Stimulated activated CD8-positive, alpha-beta memory T cell treated with anti-CD3 and anti-CD28 coated beads, Interleukin-7, amount 100 ng/mL, for 4 hours (primary cell): Measurements from ENCODE around the gene TGFB1.
"Not testable (repeated sequence)": the region's sequence is repeated elsewhere in the genome, so short reads cannot be mapped to it uniquely, and the experiment has no call there.

Experiments used
- DNase-seq, 2 donors: peaks; one replicate each; pipeline ENCODE4 v3.0.0-alpha.2; 2020; ENCODE audit warnings: low read depth in 2 of 2

The TGFB1 gene

GRCh38 chr19:41369769-41370168, 16.0 kb upstream of the TGFB1 start:
- DNase-seq = no peak

DNA sequence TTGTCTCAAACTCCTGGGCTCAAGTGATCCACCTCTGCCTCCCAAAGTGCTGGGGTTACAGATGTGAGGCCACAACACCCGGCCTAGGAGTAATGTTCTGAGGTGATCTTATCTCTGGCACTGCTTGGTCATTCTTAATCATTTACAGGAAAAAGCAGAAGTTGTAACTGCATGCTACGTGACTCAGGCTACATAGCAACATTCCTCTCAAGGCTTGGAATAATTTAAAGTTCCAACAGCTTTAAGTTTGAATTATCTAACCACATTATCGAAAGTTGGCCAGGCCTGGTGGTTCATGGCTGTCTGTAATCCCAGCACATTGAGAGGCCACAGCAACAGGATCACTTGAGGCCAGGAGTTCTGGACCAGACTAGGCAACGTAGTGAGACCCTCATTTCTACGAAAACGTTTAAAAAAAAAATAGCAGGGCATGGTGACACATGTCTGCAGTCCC, 14.2 kb upstream of the TGFB1 start:
- no peak for DNase-seq

- DNase-seq = no peak
Measured at GRCh38 chr19:41366089-41366488, 12.4 kb upstream of the TGFB1 start.

- DNase-seq = no peak
Measured at GRCh38 chr19:41364524-41365391, 11.0 kb upstream of the TGFB1 start.

DNA sequence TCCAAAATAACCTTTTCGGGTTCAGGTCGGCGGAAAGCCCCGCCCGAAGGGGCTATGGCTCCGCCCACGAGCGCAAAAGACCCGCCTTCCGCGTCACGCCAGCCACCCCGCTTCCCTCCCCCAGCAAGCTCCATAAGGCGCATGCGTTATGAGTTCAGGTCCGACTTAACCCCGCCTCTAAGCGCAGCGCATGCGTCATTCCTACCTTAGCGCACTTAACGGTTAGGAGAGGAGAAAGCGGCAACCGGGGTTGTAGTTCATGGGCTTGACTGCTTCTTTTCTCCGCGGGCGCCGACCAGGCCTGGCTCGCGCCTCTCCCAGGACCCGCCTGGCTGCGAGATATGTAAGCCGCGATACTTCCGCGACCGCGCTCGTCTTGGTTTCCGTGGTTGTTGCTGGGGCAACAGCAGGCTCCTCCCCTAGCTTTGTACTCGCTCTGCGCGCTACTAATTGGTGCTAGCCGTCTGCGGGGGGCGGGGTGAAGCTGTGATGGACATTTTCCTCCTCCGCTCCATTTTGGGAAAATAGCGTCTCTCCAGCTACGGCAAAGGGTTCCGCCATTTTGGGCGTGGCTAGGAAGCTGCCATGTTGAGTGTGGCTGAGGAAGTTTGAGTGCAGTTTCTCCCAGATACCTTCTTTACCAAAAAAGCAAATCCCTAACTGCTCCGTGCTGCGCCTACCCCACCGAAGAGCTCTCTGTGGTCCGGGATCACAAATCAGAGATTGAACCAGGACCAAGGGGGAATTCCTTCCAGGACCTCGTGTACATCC, 10.2 kb upstream of the TGFB1 start, which contains the start of gene B9D2:
Gene B9D2, minus strand, starts transcription at position 397 of the 771 bp plus-strand sequence. CDS start 630 bp downstream, outside the sequence.
- DNase-seq = peak; percentile 96 to 99

GRCh38 chr19:41363371-41363752, 9.6 kb upstream of the TGFB1 start:
- DNase-seq = no peak

DNA sequence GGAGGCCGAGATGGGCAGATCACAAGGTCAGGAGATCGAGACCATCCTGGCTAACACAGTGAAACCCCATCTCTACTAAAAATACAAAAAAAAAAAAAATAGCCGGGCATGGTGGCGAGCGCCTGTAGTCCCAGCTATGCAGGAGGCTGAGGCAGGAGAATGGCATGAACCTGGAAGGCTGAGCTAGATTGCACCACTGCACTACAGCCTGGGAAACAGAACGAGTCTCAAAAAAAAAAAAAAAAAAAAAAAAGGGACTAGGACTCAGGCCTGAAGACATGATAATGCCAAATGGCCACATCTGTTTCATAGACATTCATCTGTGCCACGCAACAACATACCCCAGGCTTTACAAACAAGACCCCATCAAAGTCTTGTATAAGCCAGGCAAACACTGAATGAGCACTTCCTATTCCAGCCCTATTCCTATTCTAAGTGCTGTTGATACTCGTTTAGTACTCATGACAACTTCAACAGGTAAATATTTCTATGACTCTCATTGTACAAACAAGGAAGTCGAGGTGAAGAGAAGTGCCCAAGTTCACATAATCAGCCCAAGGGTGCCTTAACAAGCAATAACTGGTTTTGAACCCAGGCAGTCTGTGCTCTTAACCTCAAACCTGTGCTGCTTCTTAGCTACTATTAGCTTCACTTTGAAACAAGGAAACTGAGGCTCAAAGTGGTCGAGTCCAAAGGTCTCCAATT, 8.6 kb upstream of the TGFB1 start:
- no peak for DNase-seq

- no peak for DNase-seq
Measured at GRCh38 chr19:41359741-41360140, 6.0 kb upstream of the TGFB1 start.

- DNase-seq = no peak
Measured at GRCh38 chr19:41357746-41358145, 4.0 kb upstream of the TGFB1 start.

DNA sequence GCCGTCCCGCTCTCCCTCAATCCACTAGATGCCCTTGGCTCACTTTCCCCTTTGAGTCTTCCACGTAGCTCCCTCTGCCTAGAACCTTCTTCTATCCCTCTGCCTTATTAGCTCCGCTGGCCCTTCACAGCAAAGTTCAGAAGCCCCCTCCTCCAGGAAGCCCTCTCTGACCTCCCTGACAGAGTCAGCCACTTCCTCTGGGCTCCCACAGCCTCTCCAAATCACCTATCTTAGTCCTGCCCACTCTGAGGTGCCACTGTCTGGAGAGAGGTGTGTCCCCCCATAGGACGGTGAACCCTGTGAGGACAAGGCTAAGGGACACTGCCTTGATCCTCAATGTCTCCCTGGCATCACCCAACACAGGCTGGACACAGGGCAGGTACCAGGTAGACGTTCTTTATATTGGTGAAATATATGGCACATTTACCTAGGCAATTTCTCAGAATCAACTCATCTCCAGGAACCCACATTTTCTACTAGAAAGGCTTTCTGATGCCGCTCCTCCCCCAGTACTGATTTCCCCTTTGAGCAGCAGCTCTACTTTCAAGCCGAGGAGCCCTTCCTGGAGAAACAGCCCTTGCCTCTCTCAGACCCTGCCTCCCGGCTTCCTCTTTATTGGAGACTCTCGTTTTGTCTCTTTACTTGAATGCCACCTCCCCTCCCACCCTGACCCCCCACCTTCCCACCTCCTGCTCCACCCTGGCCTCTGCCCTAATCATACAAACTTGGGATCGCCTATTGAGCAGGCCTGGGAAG, 3.4 kb upstream of the TGFB1 start:
- no peak for DNase-seq

DNA sequence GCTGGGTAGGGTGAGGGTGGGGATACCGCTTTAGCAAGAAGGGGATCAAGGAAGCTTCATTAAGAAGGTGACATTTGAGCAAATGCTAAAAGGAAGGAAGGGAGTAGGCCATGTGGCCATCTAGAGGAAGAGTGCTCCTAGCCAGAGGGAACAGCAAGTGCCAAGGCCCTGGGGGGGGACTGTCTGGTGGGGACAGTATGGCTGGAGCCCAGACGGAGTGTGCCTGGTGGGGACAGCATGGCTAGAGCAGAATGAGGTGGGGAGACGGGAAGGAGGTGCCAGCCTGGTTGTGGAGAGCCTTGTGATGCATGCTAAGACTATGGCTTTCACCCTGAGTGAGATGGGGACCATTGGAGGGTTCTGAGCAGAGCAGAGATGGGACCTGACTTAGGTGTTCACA, 2.1 kb upstream of the TGFB1 start:
- DNase-seq = no peak

GRCh38 chr19:41355035-41355434, 1.3 kb upstream of the TGFB1 start:
- DNase-seq = no peak

- DNase-seq = no peak
Measured at GRCh38 chr19:41354343-41354953, 726 bp upstream of the TGFB1 start.

DNA sequence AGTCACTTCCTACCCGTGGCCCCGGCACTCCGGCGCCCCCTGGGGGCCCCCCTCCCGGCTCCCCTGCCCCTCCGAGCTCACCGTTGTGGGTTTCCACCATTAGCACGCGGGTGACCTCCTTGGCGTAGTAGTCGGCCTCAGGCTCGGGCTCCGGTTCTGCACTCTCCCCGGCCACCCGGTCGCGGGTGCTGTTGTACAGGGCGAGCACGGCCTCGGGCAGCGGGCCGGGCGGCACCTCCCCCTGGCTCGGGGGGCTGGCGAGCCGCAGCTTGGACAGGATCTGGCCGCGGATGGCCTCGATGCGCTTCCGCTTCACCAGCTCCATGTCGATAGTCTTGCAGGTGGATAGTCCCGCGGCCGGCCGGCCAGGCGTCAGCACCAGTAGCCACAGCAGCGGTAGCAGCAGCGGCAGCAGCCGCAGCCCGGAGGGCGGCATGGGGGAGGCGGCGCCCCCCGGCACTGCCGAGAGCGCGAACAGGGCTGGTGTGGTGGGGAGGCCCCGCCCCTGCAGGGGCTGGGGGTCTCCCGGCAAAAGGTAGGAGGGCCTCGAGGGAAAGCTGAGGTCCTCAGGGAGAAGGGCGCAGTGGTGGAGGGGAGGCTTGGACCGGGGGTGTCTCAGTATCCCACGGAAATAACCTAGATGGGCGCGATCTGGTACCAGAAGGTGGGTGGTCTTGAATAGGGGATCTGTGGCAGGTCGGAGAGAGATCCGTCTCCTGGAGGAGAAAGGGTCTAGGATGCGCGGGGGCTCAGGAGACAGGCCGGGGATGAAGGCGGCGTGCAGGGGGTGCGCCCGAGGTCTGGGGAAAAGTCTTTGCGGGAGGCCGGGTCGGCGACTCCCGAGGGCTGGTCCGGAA, 885 bp downstream of the TGFB1 start:
- DNase-seq = peak; percentile 58 to 76

DNA sequence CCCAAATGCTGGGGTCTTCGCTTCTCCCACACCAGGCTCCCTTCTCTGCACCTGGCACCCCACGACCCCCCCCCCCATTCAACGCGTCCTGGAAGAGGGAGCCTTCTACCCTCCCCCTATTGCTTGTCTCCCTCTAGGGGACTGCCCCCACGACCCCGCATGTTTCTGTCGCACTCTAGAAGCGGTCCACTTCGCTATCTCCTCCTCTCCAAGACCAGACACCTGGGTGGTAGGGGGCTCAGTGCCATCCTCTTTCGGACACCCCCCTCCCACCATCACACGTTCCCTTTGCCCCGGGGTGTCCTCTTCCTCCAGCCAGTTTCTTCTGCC, 1.5 kb downstream of the TGFB1 start:
- DNase-seq = no peak

DNA sequence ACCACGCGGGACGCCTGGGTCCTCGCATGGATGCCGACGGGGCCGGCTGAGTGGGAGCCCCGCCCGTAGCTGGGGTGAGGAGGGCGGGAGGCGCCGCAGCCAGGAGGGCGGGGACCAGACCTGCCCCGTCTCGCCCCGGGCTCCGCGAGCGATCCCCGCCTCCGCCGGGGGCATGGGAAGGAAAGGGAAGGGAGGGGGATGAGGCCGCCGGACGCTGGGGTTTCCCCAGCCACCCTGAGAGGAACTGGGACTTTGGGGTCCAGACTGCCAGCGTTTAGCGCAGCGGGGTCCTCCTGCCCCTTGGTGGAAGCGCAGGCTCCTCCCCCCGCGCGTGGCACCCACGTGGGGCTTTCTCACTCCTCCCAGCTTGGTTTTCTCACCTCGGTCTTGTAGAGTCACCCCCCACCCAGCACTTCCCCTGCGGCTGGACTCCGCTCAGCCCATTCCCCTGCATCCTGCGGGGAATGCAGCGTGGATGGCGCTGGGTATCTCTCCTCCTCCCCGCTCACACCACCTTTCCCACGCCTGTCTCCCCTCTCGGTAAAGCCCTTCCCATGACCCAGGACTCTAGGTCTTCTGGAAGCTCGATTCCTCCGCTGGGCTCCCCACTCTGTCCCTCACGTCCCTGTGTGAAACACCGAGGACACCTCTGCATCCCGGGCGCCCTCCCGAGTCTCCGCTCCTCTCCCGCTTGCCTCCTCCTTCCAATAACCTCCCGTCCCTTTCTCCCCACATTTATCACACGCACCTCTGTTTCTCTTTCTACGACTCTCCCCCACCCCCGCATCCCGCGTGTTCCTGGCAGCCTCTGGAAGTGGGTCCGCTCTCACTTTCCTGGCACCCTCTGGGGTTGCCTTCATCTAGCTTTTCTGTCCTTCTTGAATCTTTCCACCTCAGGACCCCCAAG, 2.1 kb downstream of the TGFB1 start:
- peak; percentile 82 to 90 for DNase-seq

GRCh38 chr19:41350735-41351338, 2.9 kb downstream of the TGFB1 start:
- DNase-seq = no peak

DNA sequence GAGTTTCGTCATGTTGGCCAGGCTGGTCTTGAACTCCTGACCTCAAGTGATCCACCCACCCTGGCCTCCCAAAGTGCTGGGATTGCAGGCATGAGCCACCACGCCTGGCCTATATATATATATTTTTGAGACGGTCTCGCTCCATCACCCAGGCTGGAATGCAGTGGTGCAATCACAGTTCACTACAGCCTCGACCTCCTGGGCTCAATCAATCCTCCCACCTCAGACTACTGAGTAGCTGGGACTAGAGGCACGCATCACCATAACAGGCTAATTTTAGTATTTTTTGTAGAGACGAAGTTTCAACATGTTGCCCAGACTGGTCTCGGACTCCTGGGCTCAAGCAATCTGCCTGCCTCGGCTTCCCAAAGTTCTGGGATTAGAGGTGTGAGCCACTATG, 6.8 kb downstream of the TGFB1 start:
- DNase-seq = not testable (repeated sequence)

- DNase-seq = no peak
Measured at GRCh38 chr19:41344162-41344561, 9.6 kb downstream of the TGFB1 start.
